ENCODE data around the gene CPNE1.

CPNE1 gene

DNA sequence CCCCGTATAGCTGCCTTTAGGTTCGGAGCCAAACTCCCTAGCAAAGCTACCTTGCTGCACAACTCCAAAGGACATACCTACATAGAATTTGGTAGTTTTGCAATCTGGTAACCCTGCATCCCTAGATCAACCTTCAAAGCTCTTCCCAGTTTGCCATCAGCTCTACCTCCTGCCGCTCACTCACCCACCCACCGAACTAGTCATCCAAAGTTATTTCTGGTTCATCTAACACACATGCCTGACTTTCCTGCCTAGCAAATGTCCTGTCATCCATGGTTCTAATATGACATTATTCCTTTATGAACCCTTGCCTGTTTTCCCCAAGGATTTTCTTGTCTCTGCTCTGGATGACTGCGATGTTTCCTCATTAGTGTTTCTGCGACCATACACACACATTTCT lies 27.4 kb downstream of the CPNE1 start:
- TF ChIP-seq, protein P1, sequence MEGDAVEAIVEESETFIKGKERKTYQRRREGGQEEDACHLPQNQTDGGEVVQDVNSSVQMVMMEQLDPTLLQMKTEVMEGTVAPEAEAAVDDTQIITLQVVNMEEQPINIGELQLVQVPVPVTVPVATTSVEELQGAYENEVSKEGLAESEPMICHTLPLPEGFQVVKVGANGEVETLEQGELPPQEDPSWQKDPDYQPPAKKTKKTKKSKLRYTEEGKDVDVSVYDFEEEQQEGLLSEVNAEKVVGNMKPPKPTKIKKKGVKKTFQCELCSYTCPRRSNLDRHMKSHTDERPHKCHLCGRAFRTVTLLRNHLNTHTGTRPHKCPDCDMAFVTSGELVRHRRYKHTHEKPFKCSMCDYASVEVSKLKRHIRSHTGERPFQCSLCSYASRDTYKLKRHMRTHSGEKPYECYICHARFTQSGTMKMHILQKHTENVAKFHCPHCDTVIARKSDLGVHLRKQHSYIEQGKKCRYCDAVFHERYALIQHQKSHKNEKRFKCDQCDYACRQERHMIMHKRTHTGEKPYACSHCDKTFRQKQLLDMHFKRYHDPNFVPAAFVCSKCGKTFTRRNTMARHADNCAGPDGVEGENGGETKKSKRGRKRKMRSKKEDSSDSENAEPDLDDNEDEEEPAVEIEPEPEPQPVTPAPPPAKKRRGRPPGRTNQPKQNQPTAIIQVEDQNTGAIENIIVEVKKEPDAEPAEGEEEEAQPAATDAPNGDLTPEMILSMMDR (IDR thresholded peaks at IDR 0.05; ENCODE audit: borderline replicate concordance, insufficient read depth, low read depth, low read length), result no peak
- H3K4me3 ChIP-seq (ENCODE audit: low read depth, low read length), result no peak overlapping the region

DNA sequence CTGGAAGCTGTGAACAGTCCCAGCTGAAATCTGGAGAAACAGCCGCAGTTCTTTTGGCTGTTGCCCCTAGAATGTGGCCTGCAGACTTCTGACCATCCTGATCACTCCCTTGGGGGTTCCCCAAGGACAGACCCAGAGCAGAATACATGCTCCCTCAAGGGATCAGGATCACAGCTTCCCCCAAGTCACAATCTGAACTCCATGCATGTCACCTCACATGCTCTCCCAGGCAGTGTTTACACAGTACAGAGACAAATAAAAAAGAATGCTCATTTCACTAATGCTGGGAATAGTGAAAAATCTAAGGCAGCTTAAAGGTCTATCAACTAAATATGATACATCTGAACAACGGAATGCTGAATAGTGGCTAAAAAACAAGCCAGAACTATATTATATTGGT lies 28.6 kb downstream of the CPNE1 start:
- H3K4me3 ChIP-seq (ENCODE audit: low read depth, low read length), result no peak overlapping the region
- TF ChIP-seq, protein P1 (IDR thresholded peaks at IDR 0.05; ENCODE audit: borderline replicate concordance, insufficient read depth, low read depth, low read length), result no peak

DNA sequence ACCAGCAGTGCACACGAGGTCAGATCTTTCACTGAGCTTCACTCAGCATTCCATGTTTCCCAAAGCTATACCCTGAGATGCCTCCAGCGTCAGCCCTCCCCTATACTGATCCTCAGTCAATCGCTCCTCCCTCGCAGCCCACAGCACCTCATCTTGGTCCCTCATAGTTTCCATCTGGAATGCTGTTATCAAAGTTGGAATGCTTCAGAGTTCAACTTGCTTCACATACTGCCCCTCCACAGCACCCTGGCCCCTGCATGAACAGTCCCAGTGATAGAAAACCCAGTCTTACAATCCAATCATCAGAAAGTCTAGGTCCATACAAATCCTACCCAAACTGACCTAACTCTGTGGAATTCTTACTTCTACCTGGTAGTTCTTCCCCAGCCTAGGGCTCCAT lies 29.0 kb downstream of the CPNE1 start:
- no peak overlapping the region for H3K4me3 ChIP-seq (ENCODE audit: low read depth, low read length)
- TF ChIP-seq, protein P1 (IDR thresholded peaks at IDR 0.05; ENCODE audit: borderline replicate concordance, insufficient read depth, low read depth, low read length), result no peak

DNA sequence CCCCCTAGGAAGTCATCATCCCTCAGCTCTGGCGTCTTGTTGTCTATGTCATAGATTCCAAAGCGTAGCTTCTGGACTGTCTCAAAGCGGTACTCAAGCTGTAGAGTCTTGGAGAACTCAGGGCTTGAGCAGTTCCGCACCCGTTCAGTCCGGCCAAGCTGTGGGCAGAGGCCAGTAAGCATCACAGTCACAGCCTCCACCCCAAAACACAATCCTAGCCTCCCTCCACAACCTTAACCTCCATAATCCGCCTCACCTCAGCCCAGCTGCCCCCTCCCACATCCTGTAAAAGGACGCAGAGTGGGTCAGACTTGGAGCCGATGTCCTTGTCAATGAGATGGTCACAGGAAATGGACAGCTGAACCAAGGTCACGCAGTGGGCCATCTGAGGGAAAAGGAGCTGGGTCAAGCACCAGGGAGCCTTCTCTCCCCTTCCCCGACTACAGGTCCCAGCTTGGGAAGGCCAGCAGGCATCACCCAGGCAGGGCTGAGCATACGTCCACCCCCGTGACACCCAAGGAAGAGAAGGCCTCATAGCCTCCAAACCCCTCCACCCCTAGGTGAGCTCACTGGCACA lies 32.1 kb downstream of the CPNE1 start:
- TF ChIP-seq, protein P1 (IDR thresholded peaks at IDR 0.05; ENCODE audit: borderline replicate concordance, insufficient read depth, low read depth, low read length), result no peak

DNA sequence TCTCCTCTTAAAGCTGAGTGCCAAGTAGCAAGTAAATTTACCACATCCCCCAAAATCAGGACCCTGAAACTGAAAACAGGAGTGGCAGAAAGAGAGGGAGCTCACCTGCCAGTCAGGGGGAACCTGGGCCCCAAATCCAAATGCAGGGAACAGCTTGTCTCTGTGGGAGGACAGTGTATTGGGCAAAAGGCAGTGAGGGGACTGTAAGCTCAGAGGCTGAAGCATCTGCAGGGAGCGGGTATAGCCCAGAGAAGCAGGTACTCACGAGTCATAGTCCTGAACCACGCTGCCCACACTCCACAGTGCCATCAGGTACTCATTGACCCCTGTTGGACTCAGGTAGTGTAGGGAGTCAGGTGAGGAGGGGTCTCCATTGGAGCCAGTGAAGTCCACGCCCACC lies 34.1 kb downstream of the CPNE1 start:
- H3K4me3 ChIP-seq (ENCODE audit: low read depth, low read length), result no peak overlapping the region
- TF ChIP-seq, protein P1 (IDR thresholded peaks at IDR 0.05; ENCODE audit: borderline replicate concordance, insufficient read depth, low read depth, low read length), result no peak

More for the DNA sequence above, 32.1 kb downstream of the CPNE1 start:
- no peak overlapping the region for H3K4me3 ChIP-seq (ENCODE audit: low read depth, low read length)

DNA sequence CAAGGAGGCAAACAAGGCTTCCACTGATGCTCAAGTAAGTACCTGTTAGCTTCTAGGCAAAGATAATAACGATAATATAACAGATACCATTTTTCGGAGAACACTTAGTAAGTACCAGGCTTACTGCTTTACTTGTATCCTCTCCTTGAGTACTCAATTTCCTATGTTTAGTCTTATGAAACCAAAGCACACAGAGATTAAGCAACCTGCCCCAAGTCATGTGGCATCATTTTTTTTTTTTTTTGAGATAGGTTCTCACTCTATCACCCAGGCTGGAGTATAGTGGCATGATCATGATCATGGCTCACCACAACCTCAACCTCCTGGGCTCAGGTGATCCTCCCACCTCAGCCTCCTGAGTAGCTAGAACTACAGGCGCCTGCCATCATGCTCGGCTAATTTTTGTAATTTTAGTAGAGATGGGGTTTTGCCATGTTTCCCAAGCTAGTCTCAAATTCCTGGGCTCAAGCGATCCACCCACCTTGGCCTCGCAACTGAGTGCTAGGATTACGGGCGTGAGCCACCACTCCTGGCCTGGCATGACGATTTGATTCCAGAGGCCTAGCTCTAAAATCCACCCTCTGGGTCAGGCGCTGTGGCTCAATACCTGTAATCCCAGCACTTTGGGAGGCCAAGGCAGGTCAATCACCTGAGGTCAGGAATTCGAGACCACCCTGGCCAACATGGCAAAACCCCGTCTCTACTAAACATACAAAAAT lies 35.1 kb downstream of the CPNE1 start:
- H3K4me3 ChIP-seq (ENCODE audit: low read depth, low read length), result no peak overlapping the region
- TF ChIP-seq, protein P1 (IDR thresholded peaks at IDR 0.05; ENCODE audit: borderline replicate concordance, insufficient read depth, low read depth, low read length), result no peak

DNA sequence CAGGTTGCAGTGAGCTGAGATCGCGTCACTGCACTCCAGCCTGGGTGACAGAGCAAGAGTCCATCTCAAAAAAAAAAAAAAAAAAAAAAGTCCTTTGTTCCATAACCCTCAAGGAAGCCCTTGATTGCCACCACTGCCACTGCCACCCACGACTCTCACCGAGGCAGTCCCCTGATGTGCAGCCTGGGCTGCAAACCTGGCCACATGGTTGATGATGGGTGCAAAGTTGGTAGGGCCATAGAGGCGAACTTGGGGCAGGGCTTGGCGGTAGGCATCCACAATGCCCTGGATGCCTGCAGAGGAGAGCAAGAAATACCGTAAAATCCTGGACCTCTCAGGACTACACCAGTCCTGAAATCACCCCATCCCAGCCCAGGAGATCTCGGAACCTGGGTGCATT lies 37.6 kb downstream of the CPNE1 start:
- TF ChIP-seq, protein P1 (IDR thresholded peaks at IDR 0.05; ENCODE audit: borderline replicate concordance, insufficient read depth, low read depth, low read length), result no peak
- no peak overlapping the region for H3K4me3 ChIP-seq (ENCODE audit: low read depth, low read length)

Data from GM12875 (cell line).